RWPE2 (cell line): ENCODE data around the gene ZFP64.
"Not testable (repeated sequence)": the region's sequence is repeated elsewhere in the genome, so short reads cannot be mapped to it uniquely, and the experiment has no call there.

Experiments used
- ATAC-seq: fragments of 200-7000 bp; cut with Tn5 transposase; 3 replicates; pipeline ENCODE4 v1.9.1; 2021; ENCODE audit warnings: low read depth
- DNase-seq: peaks from one replicate; pipeline ENCODE4 v3.0.0-alpha.2; 2020; ENCODE audit warnings: low spot score
- H3K27ac ChIP-seq: fragments of 450-650 bp; 2 replicates; pipeline ENCODE4 v1.5.1; 2017; ENCODE audit warnings: mild to moderate bottlenecking; ENCODE audit not compliant: poor library complexity, severe bottlenecking
- H3K27me3 ChIP-seq: fragments of 250-450 bp; sonication (Bioruptor Pico); 2 replicates; pipeline ENCODE4 v1.5.1; 2021; ENCODE audit warnings: mild to moderate bottlenecking, moderate library complexity; ENCODE audit not compliant: insufficient read depth, poor library complexity, severe bottlenecking
- H3K36me3 ChIP-seq: fragments of 250-450 bp; sonication (Bioruptor Pico); 2 replicates; pipeline ENCODE4 v1.5.1; 2020; ENCODE audit warnings: low read depth, mild to moderate bottlenecking, moderate library complexity
- H3K4me1 ChIP-seq: fragments of 250-450 bp; sonication (Bioruptor Pico); 2 replicates; pipeline ENCODE4 v1.5.1; 2021; ENCODE audit warnings: mild to moderate bottlenecking, moderate library complexity; ENCODE audit not compliant: insufficient read depth, poor library complexity, severe bottlenecking
- H3K4me3 ChIP-seq: fragments of 250-450 bp; sonication (Bioruptor Pico); 2 replicates; pipeline ENCODE4 v1.5.1; 2021; ENCODE audit warnings: mild to moderate bottlenecking, moderate library complexity; ENCODE audit not compliant: severe bottlenecking
- H3K9me3 ChIP-seq: fragments of 250-450 bp; sonication (Bioruptor Pico); 2 replicates; pipeline ENCODE4 v1.5.1; 2021; ENCODE audit warnings: mild to moderate bottlenecking, moderate library complexity; ENCODE audit not compliant: severe bottlenecking
- TF ChIP-seq, protein P1 (sequence below): fragments of 450-650 bp; IDR thresholded peaks from one replicate; pipeline ENCODE4 v1.5.1; 2017; ENCODE audit warnings: mild to moderate bottlenecking, moderate library complexity; ENCODE audit not compliant: poor library complexity, severe bottlenecking

The ZFP64 gene

DNA sequence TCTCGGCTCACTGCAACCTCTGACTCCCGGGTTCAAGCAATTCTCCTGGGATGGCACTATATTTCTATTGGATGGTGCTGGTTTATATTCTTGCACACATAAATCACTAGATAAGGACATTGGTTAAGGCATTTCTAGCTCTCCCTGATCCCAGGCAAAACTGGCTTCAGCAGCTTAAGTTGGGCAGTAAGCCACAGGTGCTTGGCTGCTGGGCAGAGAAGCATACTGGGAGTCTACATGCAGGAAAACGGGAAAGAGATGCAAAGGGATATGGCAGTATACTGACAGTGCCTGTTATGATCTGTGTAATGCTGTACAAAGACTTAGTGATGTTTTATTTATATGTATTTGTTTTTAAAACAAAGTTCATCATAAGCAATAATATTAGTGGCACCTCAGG, 33.3 kb upstream of the ZFP64 start:
- ATAC-seq (no peak), DNase-seq (no peak)
- no peak overlapping the region for H3K27ac ChIP-seq
- TF ChIP-seq, protein P1, sequence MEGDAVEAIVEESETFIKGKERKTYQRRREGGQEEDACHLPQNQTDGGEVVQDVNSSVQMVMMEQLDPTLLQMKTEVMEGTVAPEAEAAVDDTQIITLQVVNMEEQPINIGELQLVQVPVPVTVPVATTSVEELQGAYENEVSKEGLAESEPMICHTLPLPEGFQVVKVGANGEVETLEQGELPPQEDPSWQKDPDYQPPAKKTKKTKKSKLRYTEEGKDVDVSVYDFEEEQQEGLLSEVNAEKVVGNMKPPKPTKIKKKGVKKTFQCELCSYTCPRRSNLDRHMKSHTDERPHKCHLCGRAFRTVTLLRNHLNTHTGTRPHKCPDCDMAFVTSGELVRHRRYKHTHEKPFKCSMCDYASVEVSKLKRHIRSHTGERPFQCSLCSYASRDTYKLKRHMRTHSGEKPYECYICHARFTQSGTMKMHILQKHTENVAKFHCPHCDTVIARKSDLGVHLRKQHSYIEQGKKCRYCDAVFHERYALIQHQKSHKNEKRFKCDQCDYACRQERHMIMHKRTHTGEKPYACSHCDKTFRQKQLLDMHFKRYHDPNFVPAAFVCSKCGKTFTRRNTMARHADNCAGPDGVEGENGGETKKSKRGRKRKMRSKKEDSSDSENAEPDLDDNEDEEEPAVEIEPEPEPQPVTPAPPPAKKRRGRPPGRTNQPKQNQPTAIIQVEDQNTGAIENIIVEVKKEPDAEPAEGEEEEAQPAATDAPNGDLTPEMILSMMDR = no peak
- no peaks in the 10 kb centered on the region for H3K36me3 ChIP-seq
- H3K27me3 ChIP-seq = peaks cover 20% of the 10 kb centered on the region
- H3K4me3 ChIP-seq = no peak overlapping the region
- H3K9me3 ChIP-seq = peaks cover 4% of the 10 kb centered on the region
- no peaks in the 10 kb centered on the region for H3K4me1 ChIP-seq

DNA sequence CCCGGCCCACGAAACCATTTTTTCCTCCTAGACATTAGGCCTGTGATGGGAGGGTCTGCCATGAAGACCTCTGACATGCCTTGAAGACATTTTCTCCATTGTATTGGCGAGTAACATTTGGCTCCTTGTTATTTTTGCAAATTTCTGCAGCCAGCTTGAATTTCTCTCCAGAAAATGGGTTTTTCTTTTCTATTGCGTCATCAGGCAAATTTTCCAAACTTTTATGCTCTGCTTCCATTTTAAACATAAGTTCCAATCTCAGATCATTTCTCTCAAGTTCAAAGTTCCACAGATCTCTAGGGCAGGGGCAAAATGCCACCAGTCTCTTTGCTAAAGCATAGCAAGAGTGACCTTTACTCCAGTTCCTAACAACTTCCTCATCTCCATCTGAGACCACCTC, 29.8 kb upstream of the ZFP64 start:
- ATAC-seq, H3K4me3 ChIP-seq, H3K36me3 ChIP-seq, DNase-seq, H3K9me3 ChIP-seq, H3K27ac ChIP-seq, H3K4me1 ChIP-seq: not testable (repeated sequence)
- peaks cover 20% of the 10 kb centered on the region for H3K27me3 ChIP-seq

DNA sequence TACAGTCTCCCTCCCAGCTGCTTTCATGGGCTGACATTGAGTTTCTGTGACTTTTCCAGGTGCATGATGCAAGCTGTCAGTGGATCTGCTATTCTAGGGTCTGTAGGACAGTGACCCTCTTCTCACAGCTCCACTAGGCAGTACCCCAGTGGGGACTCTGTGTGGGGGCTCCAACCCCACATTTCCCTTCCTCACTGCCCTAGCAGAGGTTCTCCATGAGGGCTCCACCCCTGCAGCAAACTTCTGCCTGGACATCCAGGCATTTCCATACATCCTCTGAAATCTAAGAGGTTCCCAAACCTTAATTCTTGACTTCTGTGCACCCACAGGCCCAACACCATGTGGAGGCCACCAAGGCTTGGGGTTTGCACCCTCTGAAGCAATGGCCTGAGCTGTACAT, 29.3 kb upstream of the ZFP64 start:
- DNase-seq, H3K36me3 ChIP-seq, H3K9me3 ChIP-seq, H3K4me1 ChIP-seq, H3K27ac ChIP-seq, H3K4me3 ChIP-seq, ATAC-seq: not testable (repeated sequence)
- peaks cover 17% of the 10 kb centered on the region for H3K27me3 ChIP-seq

DNA sequence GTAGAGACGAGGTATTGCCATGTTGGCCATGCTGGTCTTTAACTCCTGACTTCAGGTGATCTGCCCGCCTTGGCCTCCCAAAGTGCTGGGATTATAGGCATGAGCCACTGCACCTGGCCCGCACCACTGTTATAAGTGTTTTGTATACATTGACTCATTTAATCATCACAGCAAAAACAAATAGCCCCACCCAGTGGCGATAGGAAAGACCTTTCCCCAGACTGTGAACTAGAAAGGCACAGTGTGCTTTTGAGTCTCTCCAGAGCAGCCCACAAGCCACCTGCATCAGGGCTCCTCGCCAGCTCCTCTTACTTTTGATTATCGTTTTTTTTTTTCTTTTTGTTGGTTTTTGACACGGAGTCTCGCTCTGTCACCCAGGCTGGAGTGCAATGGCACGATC, 27.9 kb upstream of the ZFP64 start:
- no peak overlapping the region for H3K27ac ChIP-seq
- peaks cover 4% of the 10 kb centered on the region for H3K9me3 ChIP-seq
- ATAC-seq = peak; percentile 77
- H3K36me3 ChIP-seq = no peaks in the 10 kb centered on the region
- H3K4me3 ChIP-seq = no peak overlapping the region
- no peaks in the 10 kb centered on the region for H3K4me1 ChIP-seq
- no peak for DNase-seq
- H3K27me3 ChIP-seq = peaks cover 5% of the 10 kb centered on the region
- TF ChIP-seq, protein P1 = peak; percentile 48

DNA sequence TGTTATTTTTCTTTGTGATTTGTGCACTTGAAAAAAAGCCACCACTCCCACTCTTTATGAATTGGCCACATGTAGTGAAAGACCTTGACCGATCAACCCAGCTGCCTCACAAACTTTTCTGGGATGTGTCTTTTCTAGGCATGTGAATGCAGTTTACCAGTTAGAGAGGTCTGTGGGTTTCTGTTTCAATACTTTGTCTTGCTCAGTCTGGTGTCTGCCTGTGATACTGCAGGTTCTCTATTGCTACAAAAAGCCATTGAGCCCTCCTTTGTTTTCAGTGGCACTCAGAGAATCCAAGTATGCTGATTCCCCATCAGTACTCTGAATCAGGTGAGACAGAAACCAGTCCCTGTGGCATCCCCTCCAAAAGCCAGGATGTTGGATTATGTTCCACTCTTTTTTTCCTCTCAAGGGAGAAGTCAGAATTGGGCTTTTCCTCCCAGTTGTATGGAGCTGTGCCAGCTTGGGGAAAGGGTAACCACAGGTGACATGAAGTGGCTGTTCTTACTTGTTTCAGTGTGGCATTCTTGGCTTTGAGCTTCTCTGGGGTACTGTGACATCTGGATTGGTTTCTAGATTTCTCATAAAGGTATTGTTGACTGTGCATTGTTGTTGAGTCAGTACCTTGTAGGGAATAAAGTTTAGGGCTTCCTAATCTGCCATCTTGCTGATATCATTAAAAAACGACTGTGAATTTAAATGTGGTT, 26.3 kb upstream of the ZFP64 start:
- Histone ChIP-seq H3K36me3 (no peaks in the 10 kb centered on the region), H3K27ac (no peak overlapping the region), H3K4me1 (no peaks in the 10 kb centered on the region), H3K4me3 (no peak overlapping the region), H3K27me3 (no peaks in the 10 kb centered on the region), H3K9me3 (peaks cover 4% of the 10 kb centered on the region)
- no peak for DNase-seq
- TF ChIP-seq, protein P1 = no peak
- no peak for ATAC-seq

DNA sequence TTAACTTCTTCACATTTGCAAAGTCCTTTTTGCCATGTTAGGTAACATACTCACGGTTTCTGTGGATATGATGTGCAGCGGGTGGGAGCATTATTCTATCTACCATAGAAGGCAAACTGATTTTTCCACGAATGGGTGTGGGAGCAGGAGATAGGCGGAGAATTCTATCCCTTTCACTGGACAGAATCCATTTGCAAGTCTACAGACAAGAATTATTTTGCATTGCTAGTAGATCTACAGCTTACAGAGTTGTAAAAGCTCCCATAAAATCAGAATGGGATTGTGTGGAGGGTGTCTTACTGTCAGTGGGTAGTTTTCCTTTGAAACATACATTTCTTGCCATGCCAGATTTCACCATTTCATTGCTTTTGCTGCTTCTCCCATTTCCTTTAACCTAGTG, 22.4 kb upstream of the ZFP64 start:
- ATAC-seq (no peak), DNase-seq (no peak)
- TF ChIP-seq, protein P1 = no peak
- no peaks in the 10 kb centered on the region for H3K36me3 ChIP-seq
- no peak overlapping the region for H3K4me3 ChIP-seq
- no peaks in the 10 kb centered on the region for H3K9me3 ChIP-seq
- H3K4me1 ChIP-seq = no peaks in the 10 kb centered on the region
- no peaks in the 10 kb centered on the region for H3K27me3 ChIP-seq
- H3K27ac ChIP-seq = no peak overlapping the region
